GM19438 (cell line): ENCODE data around the gene CLECL1.
"Not testable (repeated sequence)": the region's sequence is repeated elsewhere in the genome, so short reads cannot be mapped to it uniquely, and the experiment has no call there.

Source experiments
- ATAC-seq: cut with Tn5 transposase; IDR thresholded peaks from one replicate; pipeline ENCODE4 v1.9.1; 2021; ENCODE audit warnings: low read depth; ENCODE audit not compliant: unreplicated experiment

CLECL1 gene

DNA sequence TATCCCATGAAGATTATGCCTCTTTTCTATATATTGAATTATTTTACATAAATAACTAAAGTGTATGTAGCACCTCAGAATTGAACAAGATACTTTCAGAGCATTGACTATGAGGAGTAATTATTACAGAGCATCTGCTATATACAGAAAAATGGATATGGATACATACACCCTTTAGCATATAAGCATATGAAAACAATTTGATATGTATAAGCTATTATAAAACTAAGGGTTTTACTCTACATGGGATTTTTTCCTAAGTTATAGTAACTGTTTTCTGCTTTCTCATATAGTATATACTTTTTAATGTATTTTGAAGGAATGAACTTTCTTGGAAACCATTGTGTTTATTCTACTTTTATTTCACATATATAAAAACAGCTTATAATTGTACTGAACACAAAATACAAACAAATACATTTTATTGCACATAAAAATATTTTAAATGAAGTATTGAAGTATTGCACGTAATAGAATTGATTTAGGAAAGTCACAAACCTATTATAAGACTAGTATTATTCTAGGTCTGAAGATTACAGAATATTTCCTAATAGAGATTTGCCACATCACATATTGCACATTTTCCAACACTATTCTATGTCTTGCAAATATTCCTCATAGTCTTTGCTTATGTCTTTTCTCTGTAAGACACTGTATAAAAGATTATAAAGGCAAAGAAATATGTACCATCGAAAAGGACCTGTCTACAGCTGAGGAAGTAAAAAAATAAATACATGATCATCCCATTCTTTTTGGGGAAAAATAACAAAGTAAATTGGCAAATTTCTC is 19.4 kb upstream of the CLECL1 start:
- no peak for ATAC-seq

DNA sequence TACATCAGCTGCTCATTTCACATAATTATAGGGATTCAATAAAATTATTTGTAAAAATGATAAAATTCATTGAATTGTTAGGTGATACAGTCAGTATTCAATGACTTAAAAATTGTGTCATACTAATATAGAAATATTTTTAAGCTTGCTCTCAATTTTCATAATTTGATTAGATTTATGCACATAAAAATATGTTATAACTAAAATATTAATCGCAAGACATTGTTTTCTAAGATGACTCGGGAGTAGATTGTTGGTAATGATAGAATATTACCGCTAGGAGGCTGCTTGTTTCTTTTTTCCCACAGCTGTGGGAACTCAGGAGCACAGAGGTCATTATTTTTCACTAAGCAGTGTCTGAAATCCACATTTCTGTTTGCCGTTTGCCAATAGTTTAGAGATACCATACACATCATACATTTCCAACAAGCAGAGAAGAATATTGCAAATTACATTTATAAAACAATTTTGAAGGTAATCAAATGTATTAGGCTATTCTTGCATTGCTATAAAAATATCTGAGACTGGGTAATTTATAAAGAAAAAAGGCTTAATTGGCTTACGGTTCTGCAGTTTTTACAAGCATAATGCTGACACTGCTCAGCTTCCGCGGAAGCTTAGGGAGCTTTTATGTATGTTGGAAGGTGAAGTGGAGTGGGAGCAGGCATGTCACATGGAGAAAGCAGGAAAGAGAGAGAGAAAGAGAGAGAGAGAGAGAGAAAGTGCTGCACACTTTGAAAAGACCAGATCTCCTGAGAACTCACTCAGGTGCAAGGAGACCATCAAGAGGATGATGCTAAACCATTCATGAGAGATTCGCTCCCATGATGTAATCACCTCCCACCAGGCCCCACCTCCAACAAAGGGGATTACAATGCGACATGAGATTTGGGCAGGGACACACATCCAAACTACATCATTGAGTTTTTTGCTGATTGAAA is 18.6 kb upstream of the CLECL1 start:
- ATAC-seq: no peak

DNA sequence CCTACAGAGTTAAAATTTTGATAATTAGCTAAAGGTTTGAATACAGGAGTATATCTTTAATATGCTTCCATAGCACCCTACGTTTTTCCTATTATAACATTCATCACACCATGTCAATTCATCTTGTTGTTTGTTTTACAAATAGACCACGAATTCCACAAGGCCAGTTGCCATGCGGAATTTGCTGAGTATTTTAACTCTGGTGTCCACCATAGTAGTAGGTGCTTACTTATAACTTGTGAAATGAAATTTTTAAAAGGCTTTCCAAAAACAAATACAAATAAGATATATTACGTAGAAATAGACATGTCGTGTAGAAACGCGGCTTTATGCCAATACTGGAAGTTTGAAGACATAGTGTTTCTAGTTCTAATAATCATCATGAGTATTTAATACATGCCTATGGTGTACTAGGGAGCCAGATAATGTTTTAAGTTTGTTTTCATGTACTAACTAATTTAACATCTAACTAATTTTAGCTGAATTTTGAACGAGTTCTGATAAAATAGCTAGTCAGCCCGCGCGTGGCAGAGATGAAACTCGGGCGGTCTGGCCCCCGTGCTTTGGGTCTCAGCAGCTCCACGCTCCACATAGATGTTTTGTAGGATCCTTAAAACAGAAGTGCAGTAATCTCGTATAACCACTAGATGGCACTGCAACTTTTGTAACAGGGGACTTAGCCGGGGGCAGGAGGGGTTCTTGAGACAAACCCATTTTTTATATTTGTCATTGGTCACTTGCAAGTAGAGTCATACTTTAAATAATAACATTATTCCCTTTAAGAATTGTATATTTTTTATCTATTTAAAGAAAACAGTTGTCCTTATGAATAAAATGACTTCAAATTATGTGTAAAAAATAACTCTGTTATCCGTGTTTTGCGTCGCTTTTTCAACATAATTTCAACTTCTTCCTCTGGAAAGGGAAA is 17.6 kb upstream of the CLECL1 start:
- peak; percentile 64 for ATAC-seq

DNA sequence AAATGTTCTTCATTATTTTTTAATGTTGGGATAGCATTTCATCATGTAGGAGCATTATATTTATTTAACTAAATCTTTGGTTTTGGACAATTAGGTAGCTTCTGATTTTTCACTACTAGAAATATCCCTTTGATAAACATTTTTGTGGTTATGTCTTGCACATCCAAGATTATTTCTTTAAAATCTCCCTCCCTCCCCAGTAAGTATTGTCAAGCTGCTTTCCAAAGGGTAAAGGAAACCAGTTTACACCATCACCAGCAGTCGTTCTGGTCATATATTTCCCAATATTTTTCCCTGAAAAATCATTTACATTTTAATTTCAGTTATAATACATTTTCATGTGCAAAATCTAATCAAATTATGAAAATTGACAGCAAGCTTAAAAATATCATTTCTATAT is 16.7 kb upstream of the CLECL1 start:
- ATAC-seq: no peak

DNA sequence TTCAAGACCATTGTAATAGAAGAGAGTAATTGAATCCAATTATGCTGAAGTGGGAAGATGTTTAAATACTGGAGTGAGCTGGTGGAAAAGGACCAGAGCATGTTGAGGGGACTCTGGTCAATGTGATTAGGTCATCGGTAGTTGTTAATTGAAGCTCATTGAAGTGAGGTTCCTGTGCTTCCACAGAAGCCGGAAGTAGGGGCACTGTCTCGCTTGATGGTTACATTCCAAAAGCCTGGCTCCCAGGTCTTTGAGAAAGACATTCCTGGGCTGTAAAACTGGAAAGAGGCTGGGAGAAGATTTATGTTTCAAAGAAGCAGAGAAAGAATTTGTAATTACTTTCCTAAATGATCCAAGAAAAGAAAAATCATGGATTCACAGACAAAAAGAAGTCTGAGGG is 12.3 kb upstream of the CLECL1 start:
- no peak for ATAC-seq

DNA sequence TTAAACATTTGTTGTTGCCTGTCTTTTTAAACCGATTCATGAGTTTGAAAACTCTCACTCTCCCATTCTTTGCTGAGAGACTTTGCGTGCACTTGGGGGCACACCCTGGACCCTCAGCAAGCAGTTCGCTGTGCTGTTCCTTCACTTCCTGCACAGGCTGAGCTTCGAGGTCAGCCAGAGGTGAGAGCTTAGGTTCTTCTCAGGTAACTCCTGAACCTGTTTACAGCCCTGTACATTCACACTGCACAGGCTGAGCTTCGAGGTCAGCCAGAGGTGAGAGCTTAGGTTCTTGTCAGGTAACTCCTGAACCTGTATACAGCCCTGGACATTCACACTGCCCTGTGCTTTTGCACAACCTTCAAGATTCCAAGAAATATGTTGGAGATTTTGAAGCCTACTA is 9.8 kb upstream of the CLECL1 start:
- ATAC-seq: no peak

DNA sequence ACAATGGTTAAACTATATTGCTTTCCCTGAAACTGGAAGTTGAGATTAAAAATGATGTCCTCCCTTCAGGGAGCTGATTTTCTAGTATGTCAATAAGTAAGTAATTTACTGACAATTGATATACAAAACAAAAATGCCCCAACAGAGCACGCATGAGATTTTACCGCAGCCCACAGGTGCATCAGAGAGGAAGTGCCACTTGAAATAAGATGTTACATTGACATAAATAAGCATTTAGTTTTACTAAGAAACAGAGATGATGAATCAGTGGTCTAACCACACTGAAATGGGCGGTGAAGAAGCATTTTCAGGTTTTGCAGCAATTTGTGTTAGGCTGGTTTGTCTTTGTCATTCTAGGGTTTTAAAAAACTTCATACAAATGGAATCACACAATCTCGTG is 8.8 kb upstream of the CLECL1 start:
- ATAC-seq: peak; percentile 66

DNA sequence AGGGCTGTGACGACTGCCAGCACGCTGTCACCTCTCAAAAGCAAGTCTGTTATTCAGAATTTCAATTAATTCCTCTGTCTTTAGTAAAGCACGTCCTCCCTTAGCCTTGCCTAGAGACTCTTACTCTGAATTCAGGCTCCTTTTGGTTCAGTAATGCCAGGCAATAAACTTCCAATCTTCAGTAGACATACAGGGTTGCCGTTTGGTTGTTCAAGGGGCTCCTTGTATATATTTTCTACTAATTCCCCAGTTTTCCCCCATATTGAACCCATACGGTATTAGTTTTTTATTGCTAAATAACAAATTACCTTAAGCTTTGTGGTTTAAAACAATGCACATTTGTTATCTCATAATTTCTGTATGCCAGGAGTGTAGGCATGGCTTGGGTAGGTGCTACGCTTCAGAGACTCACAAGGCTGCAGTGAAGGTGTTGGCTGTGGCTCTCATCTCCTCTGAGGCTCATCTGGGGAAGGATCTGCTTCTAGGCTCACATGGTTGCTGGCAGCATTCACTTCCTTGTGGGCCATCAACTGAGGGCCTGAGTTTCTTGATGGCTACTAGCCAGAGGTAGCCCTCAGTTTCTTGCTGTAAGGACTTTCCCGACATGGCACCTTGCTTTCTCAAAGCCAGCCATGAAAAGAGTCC is 7.3 kb upstream of the CLECL1 start:
- ATAC-seq: no peak

DNA sequence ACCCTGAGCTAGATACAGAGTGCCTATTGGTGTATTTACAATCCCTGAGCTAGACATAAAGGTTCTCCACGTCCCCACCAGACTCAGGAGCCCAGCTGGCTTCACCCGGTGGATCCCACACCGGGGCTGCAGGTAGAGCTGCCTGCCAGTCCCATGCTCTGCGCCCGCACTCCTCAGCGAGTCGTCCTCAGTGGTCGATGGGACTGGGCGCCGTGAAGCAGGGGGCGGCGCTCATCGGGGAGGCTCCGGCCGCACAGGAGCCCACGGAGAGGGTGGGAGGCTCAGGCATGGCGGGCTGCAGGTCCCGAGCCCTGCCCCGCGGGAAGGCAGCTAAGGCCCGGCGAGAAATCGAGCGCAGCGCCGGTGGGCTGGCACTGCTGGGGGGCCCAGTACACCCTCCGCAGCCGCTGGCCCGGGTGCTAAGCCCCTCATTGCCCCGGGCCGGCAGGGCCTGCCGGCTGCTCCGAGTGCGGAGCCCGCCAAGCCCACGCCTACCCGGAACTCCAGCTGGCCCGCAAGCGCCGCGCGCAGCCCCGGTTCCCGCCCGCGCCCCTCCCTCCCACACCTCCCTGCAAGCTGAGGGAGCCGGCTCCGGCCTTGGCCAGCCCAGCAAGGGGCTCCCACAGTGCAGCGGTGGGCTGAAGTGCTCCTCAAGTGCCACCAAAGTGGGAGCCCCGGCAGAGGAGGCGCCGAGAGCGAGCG is 6.7 kb upstream of the CLECL1 start:
- ATAC-seq: not testable (repeated sequence)

DNA sequence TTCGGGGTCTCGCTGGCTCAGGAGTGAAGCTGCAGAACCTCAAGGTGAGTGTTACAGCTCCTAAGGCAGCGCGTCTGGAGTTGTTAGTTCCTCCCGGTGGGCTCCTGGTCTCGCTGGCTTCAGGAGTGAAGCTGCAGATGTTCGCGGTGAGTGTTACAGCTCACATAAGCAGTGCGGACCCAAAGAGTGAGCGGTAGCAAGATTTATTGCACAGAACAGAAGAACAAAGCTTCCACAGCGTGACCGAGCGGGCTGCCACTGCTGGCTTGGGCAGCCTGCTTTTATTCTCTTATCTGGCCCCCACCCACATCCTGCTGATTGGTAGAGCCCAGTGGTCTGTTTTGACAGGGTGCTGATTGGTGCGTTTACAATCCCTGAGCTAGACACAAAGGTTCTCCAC is 6.0 kb upstream of the CLECL1 start:
- not testable (repeated sequence) for ATAC-seq

DNA sequence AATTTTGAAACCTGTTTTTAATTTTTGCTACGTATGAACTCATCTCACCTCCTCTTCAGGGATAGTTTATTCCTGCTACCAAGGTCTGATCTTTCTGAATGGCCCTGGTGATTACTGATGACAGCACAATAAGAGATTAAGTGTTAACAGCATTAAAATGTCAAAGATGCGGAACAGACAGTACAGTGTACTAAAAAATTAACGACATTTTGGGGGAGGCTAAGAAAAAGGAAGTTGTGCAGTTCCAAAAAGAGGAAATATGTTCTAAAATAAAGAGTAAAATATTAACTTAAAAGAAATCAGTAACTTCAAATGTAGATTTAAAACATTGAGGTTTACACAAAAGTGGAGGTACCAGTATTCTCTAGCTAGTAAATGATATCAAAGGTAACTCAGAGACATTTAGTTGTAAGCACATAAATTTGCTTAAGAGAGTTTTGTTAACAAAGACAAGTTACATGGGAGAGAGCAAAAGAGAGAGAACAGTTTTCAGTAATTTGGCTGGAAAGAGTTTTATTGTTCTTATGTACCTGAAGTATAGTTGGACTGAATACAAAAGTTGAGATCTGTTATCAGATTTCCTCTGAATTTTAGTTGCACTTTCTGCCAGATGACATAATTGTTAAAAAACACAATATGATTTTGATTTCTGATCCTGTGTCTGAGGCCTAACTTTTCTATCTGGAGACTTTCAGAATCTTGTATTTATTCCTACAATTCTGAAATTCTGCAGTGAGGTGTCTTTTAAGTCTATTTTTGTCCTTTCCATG is 4.2 kb upstream of the CLECL1 start:
- ATAC-seq: no peak

DNA sequence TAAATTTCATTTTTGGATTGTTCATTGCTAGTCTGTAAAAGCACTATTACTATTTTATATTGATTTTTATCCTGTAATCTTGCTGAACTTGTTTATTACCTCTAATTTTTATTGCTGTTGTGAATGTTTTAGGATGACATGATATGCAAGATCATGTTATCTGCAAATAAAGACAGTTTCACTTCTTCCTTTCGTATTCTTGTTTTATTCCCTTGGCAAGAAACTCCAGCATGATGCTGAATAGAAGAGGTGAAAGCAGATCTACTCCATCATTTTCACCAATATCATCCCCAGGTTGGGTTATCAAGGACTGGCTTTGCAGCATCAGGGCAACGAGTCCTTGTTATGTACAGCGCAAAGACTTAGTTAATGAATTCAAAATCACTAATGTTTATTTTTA is 2.7 kb upstream of the CLECL1 start:
- no peak for ATAC-seq

DNA sequence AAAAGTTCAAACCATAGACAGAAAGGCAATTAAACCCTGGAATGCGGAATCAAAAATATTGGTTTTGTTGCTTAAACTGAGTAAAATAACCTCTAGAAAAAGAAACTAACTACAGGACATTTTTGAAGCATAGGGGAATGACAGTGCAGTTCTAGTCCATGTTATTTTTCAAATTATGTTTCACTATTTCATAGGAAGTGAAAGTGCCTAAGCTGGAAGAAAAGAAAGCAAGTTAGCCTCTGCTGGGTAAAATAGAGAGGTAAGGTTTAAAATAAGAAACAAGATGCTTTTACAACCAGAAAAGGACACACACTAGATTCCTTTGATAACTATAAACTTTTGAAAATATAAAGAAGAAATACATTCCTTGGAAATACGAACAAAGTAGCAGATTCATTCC is 1.1 kb downstream of the CLECL1 start:
- ATAC-seq: no peak

DNA sequence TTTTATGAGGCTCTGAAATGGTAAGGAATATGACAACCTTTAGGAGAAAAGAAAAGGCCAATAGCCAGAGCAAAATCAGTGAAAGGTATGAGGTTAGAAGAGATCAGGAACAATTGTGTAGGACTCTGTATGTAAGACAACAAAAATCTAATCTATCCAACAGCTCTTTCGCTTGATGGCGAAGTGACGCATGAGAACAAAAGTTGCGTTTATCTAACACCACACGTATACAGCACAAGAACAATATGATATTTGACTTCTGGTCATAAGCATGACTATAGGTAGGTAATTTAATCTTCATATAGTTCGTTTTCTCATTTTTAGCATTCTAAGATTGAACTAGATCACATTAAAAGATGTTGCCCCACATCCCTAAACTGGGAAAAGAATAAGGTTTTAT is 1.5 kb downstream of the CLECL1 start:
- no peak for ATAC-seq

DNA sequence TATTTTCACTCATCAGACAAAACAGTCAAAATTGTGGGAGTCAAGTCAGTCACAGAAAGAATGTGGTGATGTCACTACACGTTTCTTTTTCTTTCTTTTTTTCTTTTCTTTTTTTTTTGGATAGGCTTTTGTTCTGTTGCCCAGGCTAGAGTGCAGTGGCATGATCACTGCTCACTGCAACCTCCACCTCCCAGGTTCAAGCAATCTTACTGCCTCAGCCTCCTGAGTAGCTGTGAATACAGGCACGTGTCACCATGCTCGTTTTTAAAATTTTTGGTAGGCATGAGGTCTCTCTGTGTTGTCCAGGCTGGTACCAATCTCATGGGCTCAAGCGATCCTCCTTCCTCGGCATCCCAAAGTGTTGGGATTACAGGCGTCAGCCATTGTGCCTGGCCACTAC is 2.3 kb downstream of the CLECL1 start:
- no peak for ATAC-seq

DNA sequence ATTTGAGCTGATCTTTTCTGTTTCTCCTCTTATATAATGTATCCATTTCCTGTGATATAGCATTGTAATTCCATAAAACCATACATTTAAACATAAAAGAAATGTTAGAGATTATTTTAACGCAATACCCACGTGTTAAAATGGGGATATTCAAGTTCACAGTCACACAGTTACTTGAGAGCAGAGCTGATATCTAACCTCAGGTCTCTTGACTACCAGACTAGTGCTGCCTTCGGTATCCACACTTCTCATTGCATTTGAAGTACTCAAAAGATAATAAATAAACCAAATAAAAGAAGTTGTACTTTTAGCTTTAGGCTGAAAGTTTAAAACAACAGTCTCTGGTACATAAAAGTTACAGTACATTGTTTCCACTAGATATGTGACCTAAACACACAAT is 2.9 kb downstream of the CLECL1 start:
- no peak for ATAC-seq

DNA sequence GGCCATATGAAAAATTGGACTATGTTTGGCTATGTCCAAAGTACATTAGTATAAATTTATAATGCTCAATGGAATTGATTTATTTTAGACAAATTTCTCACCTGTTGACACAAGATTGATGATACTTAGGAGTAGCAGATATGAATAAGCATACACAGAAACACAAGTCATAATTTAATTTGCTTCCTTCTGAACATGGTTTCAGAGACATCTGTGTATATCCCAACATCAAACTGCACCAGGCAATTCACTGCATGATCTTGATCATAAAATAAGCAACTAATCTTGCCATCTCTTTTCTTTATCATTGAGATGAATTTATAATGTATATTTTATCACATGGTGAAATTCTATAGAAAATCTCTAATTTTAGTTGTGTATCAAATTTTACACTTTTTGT is 3.8 kb downstream of the CLECL1 start:
- ATAC-seq: no peak

DNA sequence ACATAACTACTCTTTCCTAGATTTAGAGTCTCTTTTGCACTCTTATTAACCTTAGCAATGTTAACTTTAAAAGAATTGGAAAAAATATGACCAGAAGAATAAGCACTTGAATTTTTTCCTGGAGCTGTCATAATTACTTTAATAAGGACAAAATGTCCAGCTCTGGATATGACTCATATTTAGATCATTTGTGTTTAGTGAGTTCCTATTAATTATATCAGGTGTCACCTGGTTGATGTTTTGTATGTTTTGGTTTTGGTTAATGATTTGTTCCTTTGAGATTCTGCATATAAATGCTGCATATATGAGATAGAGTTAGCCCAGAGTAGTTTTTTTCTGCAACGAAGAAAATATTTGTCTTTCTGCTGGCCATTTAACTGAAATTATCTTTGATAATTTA is 5.1 kb downstream of the CLECL1 start:
- no peak for ATAC-seq
